SW 1271 (cell line): ENCODE data around the gene MFRP.

Source experiments
- DNase-seq, 2 experiments: peaks; one replicate each; lab custom pipeline; 2025; lab: John Stamatoyannopoulos, UW

The MFRP gene

GRCh38 chr11:119295178-119295577 lies 51.3 kb downstream of the MFRP start:
- no peak for DNase-seq

DNA sequence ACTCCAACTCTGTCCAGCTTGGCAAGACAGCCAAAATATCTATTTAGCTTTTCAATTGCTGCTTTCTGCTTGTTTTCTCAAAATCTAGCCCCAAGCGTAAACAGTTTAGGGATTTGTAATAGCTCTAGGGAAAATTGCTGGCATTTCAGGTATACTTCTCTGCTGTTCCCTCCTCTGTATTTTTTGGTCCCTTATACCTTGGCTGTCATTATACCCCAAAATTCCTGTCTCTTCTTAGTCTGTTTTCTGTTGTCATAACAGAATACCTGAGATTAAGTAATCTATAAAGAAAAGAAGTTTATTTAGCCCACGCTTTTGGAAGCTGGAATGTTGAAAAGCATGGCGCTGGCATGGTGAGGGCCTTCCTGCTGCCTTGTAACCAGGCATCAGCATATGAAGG lies 53.0 kb downstream of the MFRP start:
- no peak for DNase-seq

DNA sequence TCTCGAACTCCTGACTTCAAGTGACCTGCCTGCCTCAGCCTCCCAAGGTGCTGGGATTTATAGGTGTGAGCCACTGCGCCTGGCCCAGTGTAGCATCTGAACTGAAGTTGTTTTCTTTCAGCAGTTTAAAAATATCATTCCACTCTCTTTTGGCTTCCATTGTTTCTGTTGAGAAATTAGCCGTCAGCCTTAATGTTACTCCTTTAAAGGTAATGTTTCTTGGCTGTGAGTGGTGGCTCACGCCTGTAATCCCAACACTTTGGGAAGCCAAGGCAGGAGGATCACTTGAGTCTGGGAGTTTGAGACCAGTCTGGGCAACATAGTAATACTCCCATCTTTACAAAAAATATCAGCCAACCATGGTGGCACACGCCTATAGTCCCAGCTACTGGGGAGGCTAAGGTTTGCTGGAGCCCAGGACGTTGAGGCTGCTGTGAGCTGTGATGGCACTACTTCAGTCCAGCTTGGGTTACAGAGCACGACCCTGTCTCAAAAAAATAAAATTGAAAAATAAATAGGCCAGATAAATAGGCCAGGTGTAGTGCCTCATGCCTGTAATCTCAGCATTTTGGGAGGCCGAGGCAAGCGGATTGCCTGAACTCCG lies 55.5 kb downstream of the MFRP start:
- no peak for DNase-seq
